Esophagus squamous epithelium (tissue), 4 donors: ENCODE measurements around the gene PLCXD3.

Source experiments
- CTCF ChIP-seq, 6 experiments: fragments of 450-650 bp in 4 of 6; fragments of 200-600 bp in 2 of 6; sonication (generic) in 2 of 6; IDR thresholded peaks; one replicate each; pipeline ENCODE4 v1.5.1; 2016 to 2019; ENCODE audit warnings: antibody characterized with exemption in 6 of 6, mild to moderate bottlenecking in 4 of 6, moderate library complexity in 4 of 6
- POLR2A ChIP-seq, 4 donors: fragments of 450-650 bp; IDR thresholded peaks; one replicate each; pipeline ENCODE4 v1.6.1; 2017; ENCODE audit warnings: antibody characterized with exemption in 4 of 4, mild to moderate bottlenecking in 4 of 4, moderate library complexity in 3 of 4

- TF ChIP-seq POLR2A (IDR thresholded peaks at IDR 0.05): no peak
- TF ChIP-seq CTCF (IDR thresholded peaks at IDR 0.05): no peak
These were observed 219.6 kb downstream of the PLCXD3 start for GRCh38 chr5:41290810-41291209.
